Measurements from ENCODE around the gene BCAS3. TPM values are rescaled to one million over a fixed set of nuclear protein-coding genes. Genes with fewer than 3 reads are reported as not detected.
A peak's percentile ranks its signal among the peaks of the same experiment; 100 is the strongest.

BCAS3 gene
- total RNA-seq, 2 donors from 2014 or later: 28.0 to 37.7 TPM

DNA sequence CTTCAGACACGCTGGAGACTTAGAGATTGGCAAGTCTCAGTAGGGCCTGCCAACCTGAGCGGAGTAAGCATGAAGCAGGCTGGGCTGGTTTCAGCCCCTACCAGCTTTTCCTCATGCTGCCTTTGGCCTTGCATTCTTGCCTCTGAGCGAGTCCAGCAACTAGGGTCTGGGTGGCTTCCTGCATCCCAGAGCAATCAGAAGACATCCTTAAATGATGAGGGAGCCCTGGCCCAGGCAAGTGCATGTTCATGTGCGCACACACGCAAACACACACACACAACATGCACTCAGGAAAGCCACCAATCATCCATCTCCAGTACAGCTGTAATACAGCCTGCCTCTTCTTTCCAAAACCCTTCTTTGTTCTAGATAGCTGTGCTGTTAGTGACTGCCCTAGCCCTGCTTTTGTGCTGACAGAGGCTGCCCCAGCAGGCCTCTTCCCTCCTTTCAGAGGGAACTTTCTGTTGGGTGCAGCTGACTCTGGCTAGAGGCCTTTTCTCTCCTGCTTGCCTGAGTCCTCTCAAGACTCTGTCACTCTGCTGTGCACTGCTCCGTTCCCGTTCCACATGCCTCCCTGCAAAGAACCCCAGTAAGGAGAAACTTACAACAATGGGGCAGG lies 691.3 kb downstream of the BCAS3 start:
- Mint-ChIP-seq H3K4me1 (peaks cover 31% of the 10 kb centered on the region), H3K27ac (no peak overlapping the region), H3K4me3 (no peak overlapping the region), H3K27me3 (ENCODE audit: insufficient read depth) (peaks cover 33% of the 10 kb centered on the region), H3K9me3 (no peaks in the 10 kb centered on the region), H3K36me3 (ENCODE audit: low read depth) (no peaks in the 10 kb centered on the region)
- Histone ChIP-seq H3K9me3 (ENCODE audit: control insufficient read depth, low read length) (no peaks in the 10 kb centered on the region), H3K36me3 (ENCODE audit: control insufficient read depth, insufficient read depth, low read length) (no peaks in the 10 kb centered on the region), H3K27ac (ENCODE audit: low read depth, low read length) (no peak overlapping the region), H3K4me1 (ENCODE audit: control insufficient read depth, insufficient read depth, low read length) (peaks cover 7% of the 10 kb centered on the region), H3K9ac (ENCODE audit: extremely low read depth, low read length, poor library complexity, severe bottlenecking) (no peak overlapping the region), H3K4me3 (ENCODE audit: low read length) (no peak overlapping the region), H3K27me3 (ENCODE audit: control insufficient read depth, insufficient read depth, low read length, poor library complexity, severe bottlenecking) (peaks cover 6% of the 10 kb centered on the region)
- 77 to 95% methylated on average over 4 to 7 of the region's 7 CpGs for WGBS, 2 experiments (ENCODE audit: insufficient coverage in 1 of 2, insufficient read length in 1 of 2)
- TF ChIP-seq, protein P1, sequence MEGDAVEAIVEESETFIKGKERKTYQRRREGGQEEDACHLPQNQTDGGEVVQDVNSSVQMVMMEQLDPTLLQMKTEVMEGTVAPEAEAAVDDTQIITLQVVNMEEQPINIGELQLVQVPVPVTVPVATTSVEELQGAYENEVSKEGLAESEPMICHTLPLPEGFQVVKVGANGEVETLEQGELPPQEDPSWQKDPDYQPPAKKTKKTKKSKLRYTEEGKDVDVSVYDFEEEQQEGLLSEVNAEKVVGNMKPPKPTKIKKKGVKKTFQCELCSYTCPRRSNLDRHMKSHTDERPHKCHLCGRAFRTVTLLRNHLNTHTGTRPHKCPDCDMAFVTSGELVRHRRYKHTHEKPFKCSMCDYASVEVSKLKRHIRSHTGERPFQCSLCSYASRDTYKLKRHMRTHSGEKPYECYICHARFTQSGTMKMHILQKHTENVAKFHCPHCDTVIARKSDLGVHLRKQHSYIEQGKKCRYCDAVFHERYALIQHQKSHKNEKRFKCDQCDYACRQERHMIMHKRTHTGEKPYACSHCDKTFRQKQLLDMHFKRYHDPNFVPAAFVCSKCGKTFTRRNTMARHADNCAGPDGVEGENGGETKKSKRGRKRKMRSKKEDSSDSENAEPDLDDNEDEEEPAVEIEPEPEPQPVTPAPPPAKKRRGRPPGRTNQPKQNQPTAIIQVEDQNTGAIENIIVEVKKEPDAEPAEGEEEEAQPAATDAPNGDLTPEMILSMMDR (conservative IDR thresholded peaks at IDR 0.05): no peak
- DNase-seq: peak; percentile 47

DNA sequence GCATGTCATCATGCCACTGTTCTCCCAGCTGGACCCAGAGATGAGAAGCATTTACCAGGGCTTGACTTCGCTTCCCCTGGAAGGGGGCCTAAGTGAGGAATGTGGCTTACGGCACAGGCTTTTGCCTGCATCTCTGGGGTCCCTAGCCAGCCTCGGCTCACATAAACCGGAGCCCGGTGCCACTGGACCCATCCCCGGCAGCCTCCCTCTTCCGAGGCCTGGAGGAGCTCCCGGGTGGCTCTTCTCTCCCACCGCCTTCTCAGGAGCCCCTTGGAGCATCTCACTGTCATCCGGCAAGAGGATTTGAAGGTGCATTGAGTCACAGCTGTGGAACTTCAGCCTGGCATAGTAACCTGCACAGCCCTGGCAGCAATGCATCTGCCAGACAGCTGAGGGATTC lies 692.1 kb downstream of the BCAS3 start:
- H3K9me3 ChIP-seq (ENCODE audit: control insufficient read depth, low read length): no peaks in the 10 kb centered on the region
- no peaks in the 10 kb centered on the region for H3K9me3 Mint-ChIP-seq
- 93 to 94% methylated on average over 7 to 10 of the region's 10 CpGs for WGBS, 2 experiments (ENCODE audit: insufficient coverage in 1 of 2, insufficient read length in 1 of 2)
- H3K27me3 Mint-ChIP-seq (ENCODE audit: insufficient read depth): peaks cover 27% of the 10 kb centered on the region
- no peak overlapping the region for H3K4me3 ChIP-seq (ENCODE audit: low read length)
- H3K36me3 ChIP-seq (ENCODE audit: control insufficient read depth, insufficient read depth, low read length): no peaks in the 10 kb centered on the region
- peaks cover 29% of the 10 kb centered on the region for H3K4me1 Mint-ChIP-seq
- no peak overlapping the region for H3K4me3 Mint-ChIP-seq
- DNase-seq: no peak
- no peak overlapping the region for H3K27ac Mint-ChIP-seq
- TF ChIP-seq, protein P1 (conservative IDR thresholded peaks at IDR 0.05): no peak
- no peaks in the 10 kb centered on the region for H3K36me3 Mint-ChIP-seq (ENCODE audit: low read depth)
- H3K27ac ChIP-seq (ENCODE audit: low read depth, low read length): no peak overlapping the region
- no peak overlapping the region for H3K9ac ChIP-seq (ENCODE audit: extremely low read depth, low read length, poor library complexity, severe bottlenecking)
- no peaks in the 10 kb centered on the region for H3K27me3 ChIP-seq (ENCODE audit: control insufficient read depth, insufficient read depth, low read length, poor library complexity, severe bottlenecking)
- H3K4me1 ChIP-seq (ENCODE audit: control insufficient read depth, insufficient read depth, low read length): peaks cover 7% of the 10 kb centered on the region

DNA sequence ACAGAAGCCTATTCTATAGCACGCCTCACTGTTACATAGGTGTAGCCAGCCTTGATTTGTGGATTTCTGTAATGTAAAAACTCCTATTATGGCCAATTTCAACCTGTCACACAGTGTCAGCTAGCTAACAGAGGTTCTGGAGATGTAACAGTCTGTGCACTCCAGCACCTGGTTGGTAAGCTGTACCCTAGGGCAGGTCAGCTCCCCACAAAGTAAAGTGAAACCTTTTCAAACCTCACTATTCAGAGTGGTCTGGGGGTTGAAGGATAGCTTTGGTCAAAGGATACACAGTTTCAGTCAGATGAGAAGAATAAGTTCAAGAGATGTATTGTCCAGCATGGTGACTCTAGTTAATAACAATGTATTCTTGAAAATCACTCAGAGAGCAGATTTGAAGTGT lies 693.5 kb downstream of the BCAS3 start:
- Mint-ChIP-seq H3K27me3 (ENCODE audit: insufficient read depth) (peaks cover 23% of the 10 kb centered on the region), H3K4me3 (no peak overlapping the region), H3K27ac (no peak overlapping the region), H3K9me3 (no peaks in the 10 kb centered on the region), H3K4me1 (peaks cover 21% of the 10 kb centered on the region), H3K36me3 (ENCODE audit: low read depth) (no peaks in the 10 kb centered on the region)
- TF ChIP-seq, protein P1 (conservative IDR thresholded peaks at IDR 0.05): no peak
- H3K27ac ChIP-seq (ENCODE audit: low read depth, low read length): no peak overlapping the region
- no peak overlapping the region for H3K9ac ChIP-seq (ENCODE audit: extremely low read depth, low read length, poor library complexity, severe bottlenecking)
- H3K4me1 ChIP-seq (ENCODE audit: control insufficient read depth, insufficient read depth, low read length): peaks cover 7% of the 10 kb centered on the region
- no peak for DNase-seq
- no peaks in the 10 kb centered on the region for H3K36me3 ChIP-seq (ENCODE audit: control insufficient read depth, insufficient read depth, low read length)
- 94 to 100% methylated on average over 1 of the region's 1 CpG for WGBS, 2 experiments (ENCODE audit: insufficient coverage in 1 of 2, insufficient read length in 1 of 2)
- no peaks in the 10 kb centered on the region for H3K9me3 ChIP-seq (ENCODE audit: control insufficient read depth, low read length)
- H3K27me3 ChIP-seq (ENCODE audit: control insufficient read depth, insufficient read depth, low read length, poor library complexity, severe bottlenecking): no peaks in the 10 kb centered on the region
- H3K4me3 ChIP-seq (ENCODE audit: low read length): no peak overlapping the region
